NCI-H1417 treated with DMSO at 0.1 percent for 48 hours (cell line): ENCODE results near the gene DNMT3B.
"Not testable (repeated sequence)": the region's sequence is repeated elsewhere in the genome, so short reads cannot be mapped to it uniquely, and the experiment has no call there.

Source experiments
- DNase-seq: peaks from one replicate; lab custom pipeline; 2025; lab: John Stamatoyannopoulos, UW

The DNMT3B gene

GRCh38 chr20:32761831-32762753, at the start of gene DNMT3B:
DNMT3B (plus strand) TSS chr20:32762385; CDS start chr20:32780324, 17,939 bp downstream.
- no peak for DNase-seq

GRCh38 chr20:32718749-32719348, 43.3 kb upstream of the DNMT3B start:
- DNase-seq = no peak

GRCh38 chr20:32727683-32728082, 34.5 kb upstream of the DNMT3B start:
- DNase-seq = no peak

- not testable (repeated sequence) for DNase-seq
Measured at GRCh38 chr20:32728435-32728834, 33.8 kb upstream of the DNMT3B start.

GRCh38 chr20:32729334-32729733, 32.9 kb upstream of the DNMT3B start:
- DNase-seq = not testable (repeated sequence)

GRCh38 chr20:32731882-32732266, 30.3 kb upstream of the DNMT3B start:
- DNase-seq = no peak

GRCh38 chr20:32737371-32738223, 24.6 kb upstream of the DNMT3B start:
- DNase-seq = no peak

- DNase-seq = no peak
Measured at GRCh38 chr20:32741151-32741550, 21.0 kb upstream of the DNMT3B start.

GRCh38 chr20:32742322-32743236, 19.6 kb upstream of the DNMT3B start:
- no peak for DNase-seq

- no peak for DNase-seq
Measured at GRCh38 chr20:32743237-32744112, 18.7 kb upstream of the DNMT3B start, which contains the start of gene COMMD7. COMMD7 (minus strand) TSS chr20:32743467; CDS start chr20:32743391, 76 bp downstream.

- no peak for DNase-seq
Measured at GRCh38 chr20:32749914-32750637, 12.1 kb upstream of the DNMT3B start.

- DNase-seq = no peak
Measured at GRCh38 chr20:32751293-32751692, 10.9 kb upstream of the DNMT3B start.

- DNase-seq = no peak
Measured at GRCh38 chr20:32751702-32752457, 10.3 kb upstream of the DNMT3B start.

- no peak for DNase-seq
Measured at GRCh38 chr20:32752458-32753250, 9.5 kb upstream of the DNMT3B start.

GRCh38 chr20:32753731-32754130, 8.5 kb upstream of the DNMT3B start:
- DNase-seq = no peak

- no peak for DNase-seq
Measured at GRCh38 chr20:32756156-32756555, 6.0 kb upstream of the DNMT3B start.

- DNase-seq = no peak
Measured at GRCh38 chr20:32761417-32761830, 761 bp upstream of the DNMT3B start.

GRCh38 chr20:32762754-32763201, 593 bp downstream of the DNMT3B start:
- no peak for DNase-seq
